Measurements from ENCODE around the gene LAMTOR3.

Gene LAMTOR3

DNA sequence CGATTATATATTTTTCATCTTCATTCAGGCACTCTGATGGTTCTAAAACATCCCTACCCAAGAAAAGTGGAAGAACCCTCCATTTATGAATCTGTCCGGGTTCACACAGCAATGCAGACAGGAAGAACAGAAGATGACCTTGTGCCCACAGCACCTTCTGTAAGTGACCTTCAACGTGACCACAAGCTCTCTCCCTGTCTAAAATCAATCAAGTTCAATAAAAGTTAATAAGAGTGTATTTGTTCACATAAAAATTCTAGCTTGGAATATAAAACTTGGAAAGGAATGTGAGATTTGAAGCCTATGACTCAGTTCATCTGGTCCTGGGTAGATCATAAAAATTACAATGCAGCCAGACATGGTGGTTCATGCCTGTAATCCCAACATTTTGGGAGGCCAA lies 41.0 kb downstream of the LAMTOR3 start:
- Histone ChIP-seq H3K4me1 (ENCODE audit: low read length) (peaks cover 34% of the 10 kb centered on the region), H3K27me3 (replicated peaks; ENCODE audit: insufficient read depth, low read length) (no peaks in the 10 kb centered on the region), H3F3A (ENCODE audit: insufficient read depth, low read length) (peaks cover 10% of the 10 kb centered on the region), H3K27ac (ENCODE audit: low read length) (no peak overlapping the region), H3K4me2 (ENCODE audit: low read depth, low read length) (no peak overlapping the region), H3K9me3 (replicated peaks; ENCODE audit: insufficient read depth, low read length) (no peaks in the 10 kb centered on the region), H3K79me2 (ENCODE audit: low read length) (peaks cover 31% of the 10 kb centered on the region), H3K9ac (ENCODE audit: low read length) (no peak overlapping the region), H3K9me2 (replicated peaks; ENCODE audit: insufficient read depth, low read length) (no peaks in the 10 kb centered on the region), H3K4me3 (ENCODE audit: low read length) (no peak overlapping the region), H3K36me3 (replicated peaks; ENCODE audit: insufficient read depth, low read length) (peaks cover 3% of the 10 kb centered on the region; the same call in 1 of the 2 replicates), H4K20me1 (ENCODE audit: insufficient read depth, low read length) (no peaks in the 10 kb centered on the region), H2AFZ (ENCODE audit: low read length) (no peak overlapping the region)
- no peak for TF ChIP-seq EZH2phosphoT487 (IDR thresholded peaks at IDR 0.05; ENCODE audit: low read length)
- no peak for TF ChIP-seq EZH2 (optimal IDR thresholded peaks at IDR 0.05; ENCODE audit: low read depth, low read length)
- TF ChIP-seq, protein P1, sequence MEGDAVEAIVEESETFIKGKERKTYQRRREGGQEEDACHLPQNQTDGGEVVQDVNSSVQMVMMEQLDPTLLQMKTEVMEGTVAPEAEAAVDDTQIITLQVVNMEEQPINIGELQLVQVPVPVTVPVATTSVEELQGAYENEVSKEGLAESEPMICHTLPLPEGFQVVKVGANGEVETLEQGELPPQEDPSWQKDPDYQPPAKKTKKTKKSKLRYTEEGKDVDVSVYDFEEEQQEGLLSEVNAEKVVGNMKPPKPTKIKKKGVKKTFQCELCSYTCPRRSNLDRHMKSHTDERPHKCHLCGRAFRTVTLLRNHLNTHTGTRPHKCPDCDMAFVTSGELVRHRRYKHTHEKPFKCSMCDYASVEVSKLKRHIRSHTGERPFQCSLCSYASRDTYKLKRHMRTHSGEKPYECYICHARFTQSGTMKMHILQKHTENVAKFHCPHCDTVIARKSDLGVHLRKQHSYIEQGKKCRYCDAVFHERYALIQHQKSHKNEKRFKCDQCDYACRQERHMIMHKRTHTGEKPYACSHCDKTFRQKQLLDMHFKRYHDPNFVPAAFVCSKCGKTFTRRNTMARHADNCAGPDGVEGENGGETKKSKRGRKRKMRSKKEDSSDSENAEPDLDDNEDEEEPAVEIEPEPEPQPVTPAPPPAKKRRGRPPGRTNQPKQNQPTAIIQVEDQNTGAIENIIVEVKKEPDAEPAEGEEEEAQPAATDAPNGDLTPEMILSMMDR (IDR thresholded peaks at IDR 0.05; ENCODE audit: low read length): no peak
- no peak for DNase-seq

DNA sequence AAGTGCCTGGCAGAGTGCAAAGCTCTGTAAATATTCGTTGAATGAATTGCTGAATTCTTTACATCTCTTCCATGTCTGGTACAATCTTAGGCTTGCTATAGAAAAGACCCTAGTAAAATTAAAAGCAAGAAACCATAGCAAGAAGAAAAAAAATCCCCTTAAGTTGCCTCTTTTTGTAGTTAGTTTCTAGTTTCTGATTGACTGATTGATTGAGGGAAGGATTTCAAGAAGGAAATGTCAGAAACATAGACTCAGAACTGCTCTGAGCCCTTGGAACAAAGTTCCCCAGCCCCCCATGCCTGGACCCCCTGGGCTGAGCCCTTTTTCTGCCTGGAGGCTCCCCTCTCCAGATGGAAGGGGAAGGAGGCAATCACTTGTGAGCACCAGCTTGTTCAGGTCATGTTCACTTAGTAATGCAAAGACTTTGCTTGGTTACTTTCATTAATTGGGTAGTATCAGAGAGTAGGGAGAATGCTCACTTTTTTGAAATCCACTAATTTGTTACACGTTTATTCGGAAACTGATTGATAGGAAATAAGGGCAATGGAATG lies 42.0 kb downstream of the LAMTOR3 start:
- no peak overlapping the region for H2AFZ ChIP-seq (ENCODE audit: low read length)
- no peak overlapping the region for H3K4me2 ChIP-seq (ENCODE audit: low read depth, low read length)
- no peaks in the 10 kb centered on the region for H3K9me3 ChIP-seq (replicated peaks; ENCODE audit: insufficient read depth, low read length)
- H3K27ac ChIP-seq (ENCODE audit: low read length): no peak overlapping the region
- TF ChIP-seq EZH2 (optimal IDR thresholded peaks at IDR 0.05; ENCODE audit: low read depth, low read length) (no peak), EZH2phosphoT487 (IDR thresholded peaks at IDR 0.05; ENCODE audit: low read length) (no peak)
- TF ChIP-seq, protein P1 (IDR thresholded peaks at IDR 0.05; ENCODE audit: low read length): no peak
- H3K9ac ChIP-seq (ENCODE audit: low read length): no peak overlapping the region
- peaks cover 11% of the 10 kb centered on the region for H3F3A ChIP-seq (ENCODE audit: insufficient read depth, low read length)
- peaks cover 39% of the 10 kb centered on the region for H3K4me1 ChIP-seq (ENCODE audit: low read length)
- peaks cover 25% of the 10 kb centered on the region for H3K79me2 ChIP-seq (ENCODE audit: low read length)
- no peaks in the 10 kb centered on the region for H4K20me1 ChIP-seq (ENCODE audit: insufficient read depth, low read length)
- no peaks in the 10 kb centered on the region for H3K9me2 ChIP-seq (replicated peaks; ENCODE audit: insufficient read depth, low read length)
- no peaks in the 10 kb centered on the region for H3K27me3 ChIP-seq (replicated peaks; ENCODE audit: insufficient read depth, low read length)
- no peak for DNase-seq
- H3K4me3 ChIP-seq (ENCODE audit: low read length): no peak overlapping the region
- H3K36me3 ChIP-seq (replicated peaks; ENCODE audit: insufficient read depth, low read length): peaks cover 3% of the 10 kb centered on the region; the same call in 1 of the 2 replicates

DNA sequence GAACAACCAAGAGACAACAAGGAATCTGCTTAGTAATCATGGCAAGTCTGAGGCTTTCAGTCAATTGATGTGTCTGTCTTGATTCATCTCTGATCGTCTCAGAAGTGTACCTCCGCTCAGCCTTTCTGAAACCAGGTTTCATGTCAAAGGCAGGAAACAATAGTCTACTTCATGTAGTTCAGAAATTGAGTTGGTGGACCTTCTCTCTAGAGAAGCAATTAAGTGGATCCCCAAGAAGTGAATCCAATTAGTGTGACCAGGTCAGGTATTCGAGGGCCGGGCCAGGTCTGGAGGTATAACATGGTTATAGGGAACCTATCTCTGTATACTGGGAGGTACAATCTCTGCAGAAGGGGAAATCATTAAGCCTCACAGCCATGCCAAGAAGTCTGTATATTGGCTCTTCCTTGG lies 45.6 kb downstream of the LAMTOR3 start:
- Histone ChIP-seq H4K20me1 (ENCODE audit: insufficient read depth, low read length) (no peaks in the 10 kb centered on the region), H3K4me3 (ENCODE audit: low read length) (no peak overlapping the region), H2AFZ (ENCODE audit: low read length) (no peak overlapping the region), H3F3A (ENCODE audit: insufficient read depth, low read length) (peaks cover 30% of the 10 kb centered on the region), H3K9me2 (replicated peaks; ENCODE audit: insufficient read depth, low read length) (no peaks in the 10 kb centered on the region), H3K27ac (ENCODE audit: low read length) (peak overlapping the region; percentile 94; the same call in 1 of the 2 replicates), H3K9me3 (replicated peaks; ENCODE audit: insufficient read depth, low read length) (no peaks in the 10 kb centered on the region), H3K4me1 (ENCODE audit: low read length) (peaks cover 51% of the 10 kb centered on the region), H3K27me3 (replicated peaks; ENCODE audit: insufficient read depth, low read length) (no peaks in the 10 kb centered on the region), H3K79me2 (ENCODE audit: low read length) (peaks cover 26% of the 10 kb centered on the region; the same call in 1 of the 2 replicates), H3K9ac (ENCODE audit: low read length) (no peak overlapping the region), H3K36me3 (replicated peaks; ENCODE audit: insufficient read depth, low read length) (0 out of 2 replicates have a peak, but pooled peaks cover 3% of the 10 kb centered on the region), H3K4me2 (ENCODE audit: low read depth, low read length) (no peak overlapping the region)
- TF ChIP-seq EZH2phosphoT487 (IDR thresholded peaks at IDR 0.05; ENCODE audit: low read length) (no peak), EZH2 (optimal IDR thresholded peaks at IDR 0.05; ENCODE audit: low read depth, low read length) (no peak)
- TF ChIP-seq, protein P1 (IDR thresholded peaks at IDR 0.05; ENCODE audit: low read length): no peak
- peak; percentile 47 for DNase-seq
